ENCODE measurements around the gene CCDC78.

DNA sequence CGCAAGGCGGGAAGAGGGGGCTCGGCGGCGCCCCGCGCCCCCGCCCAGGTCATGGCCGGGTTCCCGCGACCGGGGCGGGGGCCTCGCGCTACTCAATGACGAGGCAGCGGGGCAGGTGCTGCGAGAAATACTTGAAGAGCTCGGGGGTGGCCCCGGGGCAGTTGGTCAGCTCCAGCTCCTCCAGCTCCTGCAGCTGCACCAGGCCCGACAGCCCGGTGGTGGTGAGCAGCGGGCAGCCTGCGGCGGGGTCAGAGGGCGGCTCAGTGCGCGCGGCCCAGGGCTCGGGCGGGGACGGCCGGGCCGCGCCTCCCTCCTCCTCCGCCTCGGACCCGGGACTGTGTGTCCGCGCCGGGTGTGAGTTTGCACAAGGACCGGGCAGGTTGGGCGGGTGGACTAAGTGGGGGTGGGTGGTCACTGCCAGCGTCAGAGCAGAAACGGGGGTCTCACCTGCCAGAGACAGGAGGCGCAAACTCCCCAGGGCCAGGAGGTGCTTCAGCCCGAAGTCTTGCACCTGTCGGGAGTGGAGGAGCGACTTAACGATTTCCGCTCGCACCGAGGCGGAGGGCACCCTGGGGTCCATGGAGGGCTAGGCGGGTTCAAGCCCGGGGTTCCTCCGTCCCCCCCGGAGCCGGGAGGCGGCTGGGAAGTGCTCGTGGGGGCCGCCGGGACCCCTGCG, 31.9 kb downstream of the CCDC78 start:
- no peak for TF ChIP-seq POLR2A (IDR thresholded peaks at IDR 0.05)
- TF ChIP-seq, protein P1, sequence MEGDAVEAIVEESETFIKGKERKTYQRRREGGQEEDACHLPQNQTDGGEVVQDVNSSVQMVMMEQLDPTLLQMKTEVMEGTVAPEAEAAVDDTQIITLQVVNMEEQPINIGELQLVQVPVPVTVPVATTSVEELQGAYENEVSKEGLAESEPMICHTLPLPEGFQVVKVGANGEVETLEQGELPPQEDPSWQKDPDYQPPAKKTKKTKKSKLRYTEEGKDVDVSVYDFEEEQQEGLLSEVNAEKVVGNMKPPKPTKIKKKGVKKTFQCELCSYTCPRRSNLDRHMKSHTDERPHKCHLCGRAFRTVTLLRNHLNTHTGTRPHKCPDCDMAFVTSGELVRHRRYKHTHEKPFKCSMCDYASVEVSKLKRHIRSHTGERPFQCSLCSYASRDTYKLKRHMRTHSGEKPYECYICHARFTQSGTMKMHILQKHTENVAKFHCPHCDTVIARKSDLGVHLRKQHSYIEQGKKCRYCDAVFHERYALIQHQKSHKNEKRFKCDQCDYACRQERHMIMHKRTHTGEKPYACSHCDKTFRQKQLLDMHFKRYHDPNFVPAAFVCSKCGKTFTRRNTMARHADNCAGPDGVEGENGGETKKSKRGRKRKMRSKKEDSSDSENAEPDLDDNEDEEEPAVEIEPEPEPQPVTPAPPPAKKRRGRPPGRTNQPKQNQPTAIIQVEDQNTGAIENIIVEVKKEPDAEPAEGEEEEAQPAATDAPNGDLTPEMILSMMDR (IDR thresholded peaks at IDR 0.05) = no peak
